KOPT-K1 (cell line): ENCODE results near the gene LDB2.

Experiments used
- H3K27ac ChIP-seq: fragments of 200-600 bp; sonication (generic); 2 replicates; pipeline ENCODE4 v1.5.1; 2016; ENCODE audit warnings: antibody characterized with exemption, mild to moderate bottlenecking, low read depth, low read length; ENCODE audit not compliant: poor library complexity, severe bottlenecking
- H3K36me3 ChIP-seq: fragments of 200-600 bp; sonication (generic); 2 replicates; pipeline ENCODE4 v1.5.1; 2017; ENCODE audit warnings: antibody characterized with exemption, mild to moderate bottlenecking, low read length, moderate library complexity; ENCODE audit not compliant: insufficient read depth
- H3K9me3 ChIP-seq: fragments of 200-600 bp; sonication (generic); 2 replicates; pipeline ENCODE4 v1.5.1; 2017; ENCODE audit warnings: antibody characterized with exemption, low read length, mild to moderate bottlenecking; ENCODE audit not compliant: insufficient read depth, poor library complexity, severe bottlenecking

Gene LDB2

GRCh38 chr4:16677001-16677944 is 221.2 kb downstream of the LDB2 start:
- Histone ChIP-seq H3K27ac (no peak overlapping the region), H3K36me3 (no peaks in the 10 kb centered on the region), H3K9me3 (no peaks in the 10 kb centered on the region)

DNA sequence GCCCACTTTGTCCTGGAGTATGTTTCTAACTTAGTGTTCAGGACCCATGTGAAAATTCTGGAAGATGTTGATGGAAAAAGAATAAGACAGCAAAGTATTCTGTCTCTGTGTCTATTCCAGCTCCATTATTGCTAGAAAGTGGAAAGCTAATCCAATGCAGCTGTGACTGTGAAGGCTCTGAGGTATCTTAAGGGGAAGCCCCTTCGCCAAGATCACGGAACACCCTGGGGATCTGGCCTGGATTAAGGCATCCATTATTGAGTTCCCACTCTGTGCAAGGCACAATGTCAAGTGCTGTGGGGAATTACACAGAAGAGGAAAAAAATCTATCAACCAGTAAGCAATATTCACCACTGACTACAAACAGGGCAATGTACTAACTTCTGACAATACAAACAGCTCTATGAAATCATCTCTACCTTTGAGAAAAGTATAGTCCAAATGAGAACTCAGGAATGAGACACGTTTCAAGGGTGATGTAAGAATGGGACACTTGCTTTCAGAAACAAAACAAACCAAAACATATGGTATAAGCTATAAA is 222.1 kb downstream of the LDB2 start:
- no peaks in the 10 kb centered on the region for H3K9me3 ChIP-seq
- H3K27ac ChIP-seq: no peak overlapping the region
- no peaks in the 10 kb centered on the region for H3K36me3 ChIP-seq

GRCh38 chr4:16674082-16674481 is 224.4 kb downstream of the LDB2 start:
- H3K9me3 ChIP-seq: no peaks in the 10 kb centered on the region
- no peak overlapping the region for H3K27ac ChIP-seq
- no peaks in the 10 kb centered on the region for H3K36me3 ChIP-seq

DNA sequence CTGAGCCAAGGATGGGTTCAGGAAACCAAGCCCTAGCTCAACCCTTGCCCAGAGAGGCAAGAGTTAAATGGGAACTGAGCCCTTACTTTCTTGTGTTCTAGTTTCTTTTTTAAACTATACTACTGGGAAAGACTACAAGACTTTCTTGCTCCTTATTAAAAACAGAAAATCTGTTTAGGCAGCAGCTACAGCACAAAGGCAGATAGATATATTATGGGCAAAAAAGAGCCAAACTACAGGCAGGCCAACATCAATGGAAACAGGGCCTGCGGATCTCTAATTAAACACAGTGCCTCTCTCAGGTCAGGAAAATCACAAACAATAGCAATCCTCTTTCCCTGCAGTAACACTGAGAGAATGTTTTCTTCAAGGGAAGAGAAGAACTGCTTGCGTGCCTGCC is 226.0 kb downstream of the LDB2 start:
- Histone ChIP-seq H3K27ac (no peak overlapping the region), H3K9me3 (no peaks in the 10 kb centered on the region), H3K36me3 (no peaks in the 10 kb centered on the region)

DNA sequence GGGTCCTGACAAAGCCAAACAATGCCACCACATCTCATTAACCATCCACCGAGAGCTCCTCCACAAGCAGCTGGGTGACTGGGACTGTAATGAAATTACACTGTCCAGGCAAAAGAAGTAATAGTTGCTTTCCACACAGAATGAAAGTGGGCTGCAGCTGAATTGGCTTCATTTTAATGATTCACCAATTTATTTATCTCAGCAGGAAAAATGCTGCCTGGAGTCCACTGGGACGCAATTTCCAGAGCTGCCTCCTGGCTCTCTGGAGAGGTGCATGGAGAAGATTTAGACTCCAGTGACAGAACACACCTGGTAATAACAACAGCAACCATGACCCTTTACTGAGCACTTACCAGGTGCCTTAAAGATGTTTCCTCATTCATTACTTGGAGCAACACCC is 226.7 kb downstream of the LDB2 start:
- Histone ChIP-seq H3K9me3 (no peaks in the 10 kb centered on the region), H3K36me3 (no peaks in the 10 kb centered on the region), H3K27ac (no peak overlapping the region)

DNA sequence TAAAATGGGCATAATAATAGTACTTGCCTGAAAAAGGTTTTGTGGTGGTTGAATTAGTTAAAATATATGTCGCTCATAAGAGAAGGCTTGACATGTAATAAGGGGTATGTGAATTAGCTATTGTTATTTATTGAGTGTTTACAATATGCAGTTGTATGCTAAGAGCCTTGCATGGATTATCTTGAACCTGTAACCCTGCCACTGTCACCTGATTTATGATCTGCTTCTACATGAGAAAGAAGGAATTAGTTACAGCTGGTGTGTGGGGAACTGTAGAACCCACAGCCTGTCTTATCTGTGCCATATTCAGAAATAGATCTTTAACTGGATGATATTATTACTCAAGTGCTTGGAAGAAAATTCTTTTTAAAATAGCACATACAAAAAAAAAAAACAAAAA is 227.7 kb downstream of the LDB2 start:
- H3K36me3 ChIP-seq: no peaks in the 10 kb centered on the region
- H3K27ac ChIP-seq: no peak overlapping the region
- no peaks in the 10 kb centered on the region for H3K9me3 ChIP-seq

DNA sequence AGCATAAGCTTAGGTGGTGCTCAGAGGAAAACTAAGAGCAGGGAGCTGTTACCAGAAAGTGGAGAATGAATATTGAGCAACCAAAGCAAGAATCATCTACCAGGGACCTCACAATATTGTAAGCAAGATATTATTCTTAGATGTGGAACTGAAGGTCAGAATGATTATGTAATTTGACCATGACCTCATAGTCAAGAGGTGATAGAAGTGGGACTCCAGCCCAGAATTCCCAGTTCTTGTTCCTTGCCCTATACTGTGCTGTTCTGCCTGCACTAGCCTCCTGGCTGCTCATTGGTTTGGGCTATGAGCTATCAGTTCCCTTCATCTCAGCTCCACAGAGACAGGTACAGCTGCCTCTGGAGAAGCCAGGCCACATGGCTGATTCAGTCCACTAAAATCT is 229.4 kb downstream of the LDB2 start:
- H3K36me3 ChIP-seq: no peaks in the 10 kb centered on the region
- H3K27ac ChIP-seq: no peak overlapping the region
- H3K9me3 ChIP-seq: no peaks in the 10 kb centered on the region

DNA sequence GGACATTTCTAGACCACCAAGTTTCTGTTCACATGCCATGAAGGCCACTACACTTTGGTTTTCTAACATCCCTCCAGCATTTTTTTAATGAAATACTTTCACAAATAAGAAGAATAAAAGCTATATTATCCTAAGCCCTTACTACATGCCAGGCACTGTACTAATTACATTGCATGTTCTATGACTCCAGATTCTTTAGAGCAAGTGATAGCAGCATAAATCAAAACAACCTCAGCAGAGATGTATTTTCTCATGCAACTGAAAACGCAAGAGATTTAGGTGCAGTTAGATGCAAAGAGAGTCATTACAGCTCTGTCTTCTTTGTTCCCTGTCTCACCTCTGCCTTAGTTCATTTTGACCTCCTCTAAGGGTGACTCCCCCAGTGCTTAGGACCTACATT is 230.0 kb downstream of the LDB2 start:
- Histone ChIP-seq H3K9me3 (no peaks in the 10 kb centered on the region), H3K36me3 (no peaks in the 10 kb centered on the region), H3K27ac (no peak overlapping the region)

DNA sequence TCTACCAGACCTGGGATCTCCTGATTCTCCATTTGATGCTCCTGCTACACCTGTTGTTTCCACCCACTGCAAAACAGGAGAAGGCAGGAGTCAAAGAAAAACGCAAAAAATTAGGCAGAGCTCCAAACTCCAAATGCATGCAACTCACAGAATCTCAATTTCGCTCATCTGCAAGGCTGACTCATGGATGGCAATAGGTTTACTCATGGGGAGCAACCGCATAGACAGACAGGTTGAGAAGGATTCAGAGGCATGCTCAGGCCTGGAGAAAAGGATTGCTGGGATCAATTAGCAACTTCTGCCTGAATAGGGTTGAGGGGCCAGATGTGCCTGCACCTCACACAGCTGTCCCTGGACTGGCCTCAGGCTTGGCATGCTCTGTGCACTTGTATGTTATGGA is 231.0 kb downstream of the LDB2 start:
- no peaks in the 10 kb centered on the region for H3K9me3 ChIP-seq
- H3K27ac ChIP-seq: no peak overlapping the region
- H3K36me3 ChIP-seq: no peaks in the 10 kb centered on the region

- Histone ChIP-seq H3K9me3 (no peaks in the 10 kb centered on the region), H3K27ac (no peak overlapping the region), H3K36me3 (no peaks in the 10 kb centered on the region)
Measured at GRCh38 chr4:16665942-16666551, 232.4 kb downstream of the LDB2 start.

DNA sequence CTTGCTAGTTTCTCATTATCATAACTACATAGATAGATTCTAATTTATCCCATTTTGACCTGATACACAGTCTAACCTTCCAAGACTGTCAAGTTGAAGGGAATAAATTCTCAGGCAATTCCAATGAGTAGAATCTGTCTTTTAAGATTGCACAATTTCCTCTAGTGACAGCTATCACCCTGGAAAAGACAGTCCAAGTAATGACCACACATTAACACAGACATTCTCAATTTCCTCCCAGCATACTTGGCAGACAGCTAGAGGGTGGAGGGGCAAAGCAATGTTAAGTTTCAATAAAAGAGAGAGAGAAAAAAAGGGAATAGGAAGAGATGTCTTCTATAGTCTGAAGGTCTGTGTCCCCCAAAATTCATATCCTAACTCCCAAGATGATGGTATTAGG is 234.7 kb downstream of the LDB2 start:
- no peaks in the 10 kb centered on the region for H3K36me3 ChIP-seq
- no peaks in the 10 kb centered on the region for H3K9me3 ChIP-seq
- H3K27ac ChIP-seq: no peak overlapping the region

GRCh38 chr4:16663307-16663706 is 235.1 kb downstream of the LDB2 start:
- Histone ChIP-seq H3K27ac (no peak overlapping the region), H3K9me3 (no peaks in the 10 kb centered on the region), H3K36me3 (no peaks in the 10 kb centered on the region)

DNA sequence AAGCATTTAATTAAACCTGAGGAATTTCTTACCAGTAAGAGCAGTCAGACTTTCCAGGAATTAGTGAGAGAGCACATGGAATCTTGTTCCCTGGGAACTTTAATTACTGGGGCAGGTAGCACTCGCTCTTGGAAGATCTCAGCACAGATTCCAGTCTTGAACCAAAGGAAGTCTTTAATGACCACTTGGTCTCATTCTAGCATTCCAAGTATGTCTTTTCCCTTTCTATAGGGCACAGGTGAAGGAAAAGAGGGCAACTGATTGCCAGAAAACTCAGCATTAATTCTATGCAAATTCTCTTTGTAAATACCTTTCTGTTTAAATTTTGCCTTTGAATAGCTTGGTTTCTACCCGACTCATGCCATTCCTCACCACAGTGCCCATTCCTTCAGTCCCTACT is 236.6 kb downstream of the LDB2 start:
- no peak overlapping the region for H3K27ac ChIP-seq
- H3K9me3 ChIP-seq: no peaks in the 10 kb centered on the region
- H3K36me3 ChIP-seq: no peaks in the 10 kb centered on the region

DNA sequence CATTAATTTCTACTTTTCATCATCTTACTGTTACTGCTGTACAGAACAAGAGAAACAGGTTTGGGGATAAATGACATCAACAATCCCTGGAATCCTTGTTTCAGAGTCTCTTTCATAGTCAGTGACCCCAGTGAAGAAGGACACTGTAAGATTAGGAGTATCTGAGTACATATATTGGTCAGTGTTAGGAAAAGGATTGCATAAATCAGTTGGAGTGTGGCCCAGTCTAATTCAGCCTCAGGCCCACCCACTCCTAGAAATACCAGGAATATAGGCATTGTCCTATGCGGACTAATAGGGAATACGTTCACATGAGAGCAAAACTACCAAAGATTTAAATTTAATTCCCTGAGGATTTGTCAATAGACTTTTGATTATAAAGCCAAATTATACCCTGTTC is 237.8 kb downstream of the LDB2 start:
- no peaks in the 10 kb centered on the region for H3K9me3 ChIP-seq
- no peak overlapping the region for H3K27ac ChIP-seq
- H3K36me3 ChIP-seq: no peaks in the 10 kb centered on the region

- no peaks in the 10 kb centered on the region for H3K9me3 ChIP-seq
- H3K36me3 ChIP-seq: no peaks in the 10 kb centered on the region
- H3K27ac ChIP-seq: no peak overlapping the region
Measured at GRCh38 chr4:16659694-16660093, 238.8 kb downstream of the LDB2 start.

GRCh38 chr4:16659079-16659478 is 239.4 kb downstream of the LDB2 start:
- Histone ChIP-seq H3K27ac (no peak overlapping the region), H3K9me3 (no peaks in the 10 kb centered on the region), H3K36me3 (no peaks in the 10 kb centered on the region)
